GM10266 (cell line): ENCODE results near the gene TBX2.

ENCODE experiments used
- DNase-seq: peaks from one replicate; pipeline ENCODE4 v3.0.0; 2012; ENCODE audit errors: extremely low spot score
- CTCF ChIP-seq: IDR thresholded peaks from 2 replicates; pipeline ENCODE4 v1.5.1; 2012; ENCODE audit warnings: mild to moderate bottlenecking, low read depth; ENCODE audit not compliant: control insufficient read depth, insufficient read depth; ENCODE audit errors: missing control alignments

Gene TBX2

DNA sequence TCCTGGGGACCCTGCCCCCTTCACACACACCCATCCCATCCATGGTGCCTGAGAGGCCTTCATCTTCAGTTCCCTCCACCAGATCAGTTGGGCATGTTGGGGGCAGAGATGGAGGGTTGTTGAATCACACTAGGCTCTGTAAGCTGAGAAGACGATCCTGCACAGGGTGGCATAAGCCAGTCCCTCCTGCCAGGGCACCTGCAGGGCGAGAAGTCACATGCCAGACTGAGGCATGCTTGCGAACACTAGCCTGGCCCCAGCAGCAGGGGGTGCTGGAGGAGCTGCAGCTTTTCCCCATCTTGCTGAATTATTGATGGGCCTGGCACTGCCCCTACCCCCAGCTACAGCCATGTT, 6.1 kb upstream of the TBX2 start:
- TF ChIP-seq CTCF = no peak
- no peak for DNase-seq

DNA sequence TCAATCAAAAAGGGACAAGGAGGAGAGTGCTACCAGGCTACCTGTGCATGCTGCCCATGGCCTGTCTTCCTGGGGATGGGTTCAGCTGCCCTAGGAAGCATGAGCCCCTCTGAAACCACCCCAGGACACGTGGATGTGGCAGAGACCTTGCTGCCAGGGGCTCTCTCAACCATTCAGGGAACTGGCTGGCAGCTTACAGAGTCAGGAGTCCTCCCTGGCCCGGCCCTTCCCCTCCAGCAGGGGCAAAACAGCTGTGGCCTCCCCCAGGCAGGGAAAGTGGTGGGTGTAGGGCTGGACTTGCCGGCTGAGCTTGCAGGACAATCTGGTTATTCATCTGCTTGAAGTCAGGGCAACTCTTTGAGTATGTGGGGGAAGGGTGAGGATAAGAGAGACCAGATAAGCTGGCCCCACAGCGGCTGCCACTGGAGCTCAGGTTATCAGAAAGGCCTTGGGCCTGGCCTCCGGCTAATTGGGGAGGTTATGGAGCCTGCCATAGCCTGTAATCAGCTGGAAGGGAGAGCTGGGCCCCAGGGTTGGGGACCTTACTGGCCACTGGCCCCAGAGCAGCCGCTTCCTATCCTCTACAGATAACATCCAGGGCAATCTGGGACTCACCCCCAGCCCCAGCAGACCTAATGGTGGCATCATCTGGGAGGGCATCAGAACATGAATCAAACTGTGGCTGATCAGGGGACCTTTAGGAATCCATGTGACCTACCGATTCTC, 5.6 kb upstream of the TBX2 start:
- no peak for DNase-seq

GRCh38 chr17:61394630-61395408, 4.8 kb upstream of the TBX2 start:
- no peak for TF ChIP-seq CTCF
- DNase-seq = no peak

More for the DNA sequence above, 5.6 kb upstream of the TBX2 start:
- no peak for TF ChIP-seq CTCF

GRCh38 chr17:61395409-61395982, 4.1 kb upstream of the TBX2 start:
- no peak for TF ChIP-seq CTCF
- no peak for DNase-seq

DNA sequence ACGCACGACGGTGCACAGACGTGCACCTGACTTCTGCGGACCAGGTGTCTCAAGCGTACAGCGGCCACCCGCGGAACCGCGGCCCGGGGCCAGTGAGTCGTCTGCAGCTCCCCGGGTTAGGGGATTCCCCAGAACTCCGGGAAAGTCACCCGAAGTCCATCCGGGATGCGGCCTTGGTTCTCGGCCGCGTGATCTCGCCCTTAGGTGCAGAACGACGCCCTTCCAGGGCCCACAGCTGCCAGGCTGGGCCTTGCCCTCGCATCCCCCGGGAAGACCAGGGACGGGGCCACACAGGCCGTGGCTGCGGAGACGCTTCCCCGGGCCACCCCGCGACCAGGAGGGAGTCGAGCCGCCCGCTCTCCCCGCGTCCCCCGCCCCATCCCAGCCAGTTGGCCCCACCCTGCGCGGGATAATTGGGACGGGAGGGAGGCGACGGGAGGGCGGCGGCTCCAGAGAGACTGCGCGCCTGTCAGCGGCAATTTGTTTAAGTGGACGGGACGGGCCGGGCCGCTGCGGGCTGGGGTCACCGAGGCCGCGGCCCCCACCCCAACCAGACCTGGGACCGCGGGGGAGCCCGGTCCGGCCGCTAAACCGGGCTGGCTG, 3.6 kb upstream of the TBX2 start:
- DNase-seq = no peak
- TF ChIP-seq CTCF = no peak

DNA sequence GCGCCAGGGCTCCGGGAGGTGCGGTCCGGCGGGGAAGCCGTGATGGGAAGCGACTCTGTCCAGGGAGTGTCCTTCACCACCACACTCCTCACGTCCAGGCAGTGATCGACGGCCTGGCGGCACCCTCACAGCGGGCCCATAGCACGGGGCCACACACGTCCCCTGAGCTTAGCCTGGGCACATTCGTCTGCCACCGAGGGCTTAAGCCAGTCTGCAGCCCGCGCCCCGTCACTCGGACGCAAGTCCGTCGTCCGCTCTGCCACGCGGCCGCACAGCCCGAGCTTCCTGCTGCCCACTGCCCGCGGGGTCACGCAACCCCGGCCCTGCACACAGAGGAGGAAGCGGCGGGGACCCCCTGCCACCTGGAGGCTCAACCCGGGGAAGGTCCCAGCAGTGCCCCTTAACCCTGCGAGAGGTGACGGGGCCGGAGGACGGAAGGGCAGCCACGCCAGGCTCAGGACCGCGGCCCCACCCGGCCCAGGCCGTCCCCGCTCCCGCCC, 3.0 kb upstream of the TBX2 start:
- DNase-seq = no peak
- TF ChIP-seq CTCF = no peak
